Measurements from ENCODE around the gene TAX1BP3. TPM values are rescaled to one million over a fixed set of nuclear protein-coding genes. Genes with fewer than 3 reads are reported as not detected.

Gene TAX1BP3
- total and polyA plus RNA-seq, 2 of the 13 experiments (the other 11 are each of a cell fraction or from before 2014, with no cell fraction given), result 16.7 to 45.1 TPM

- TF ChIP-seq, protein P1, sequence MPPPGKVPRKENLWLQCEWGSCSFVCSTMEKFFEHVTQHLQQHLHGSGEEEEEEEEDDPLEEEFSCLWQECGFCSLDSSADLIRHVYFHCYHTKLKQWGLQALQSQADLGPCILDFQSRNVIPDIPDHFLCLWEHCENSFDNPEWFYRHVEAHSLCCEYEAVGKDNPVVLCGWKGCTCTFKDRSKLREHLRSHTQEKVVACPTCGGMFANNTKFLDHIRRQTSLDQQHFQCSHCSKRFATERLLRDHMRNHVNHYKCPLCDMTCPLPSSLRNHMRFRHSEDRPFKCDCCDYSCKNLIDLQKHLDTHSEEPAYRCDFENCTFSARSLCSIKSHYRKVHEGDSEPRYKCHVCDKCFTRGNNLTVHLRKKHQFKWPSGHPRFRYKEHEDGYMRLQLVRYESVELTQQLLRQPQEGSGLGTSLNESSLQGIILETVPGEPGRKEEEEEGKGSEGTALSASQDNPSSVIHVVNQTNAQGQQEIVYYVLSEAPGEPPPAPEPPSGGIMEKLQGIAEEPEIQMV (CRISPR knock-in tag; IDR thresholded peaks at IDR 0.05; ENCODE audit: low read depth), result no peak
- TF ChIP-seq FOXK1 (CRISPR knock-in tag; IDR thresholded peaks at IDR 0.05; ENCODE audit: borderline replicate concordance, low read depth) (peak; percentile 15; the same call in 1 of the 2 replicates), HCFC1 (IDR thresholded peaks at IDR 0.05; ENCODE audit: low read depth, low read length) (no peak), E2F1 (CRISPR knock-in tag; IDR thresholded peaks at IDR 0.05) (no peak), MXI1 (IDR thresholded peaks at IDR 0.05; ENCODE audit: borderline replicate concordance, low read depth, low read length) (peak; percentile 89; the same call in 1 of the 3 replicates), JUN (CRISPR knock-in tag; IDR thresholded peaks at IDR 0.05) (peak; percentile 83), NONO (IDR thresholded peaks at IDR 0.05) (no peak), NONO (CRISPR knock-in tag; conservative IDR thresholded peaks at IDR 0.05) (no peak), RBFOX2 (IDR thresholded peaks at IDR 0.05; ENCODE audit: low read depth, low read length) (no peak), ZNF747 (CRISPR knock-in tag; IDR thresholded peaks at IDR 0.05; ENCODE audit: borderline replicate concordance) (peak; percentile 42; the same call in 1 of the 2 replicates), CEBPB (IDR thresholded peaks at IDR 0.05; ENCODE audit: borderline replicate concordance, low read depth, low read length) (no peak), ZNF446 (CRISPR knock-in tag; IDR thresholded peaks at IDR 0.05) (peak; percentile 60; the same call in 1 of the 2 replicates), SNRNP70 (IDR thresholded peaks at IDR 0.05; ENCODE audit: low read depth, low read length) (no peak), CENPX (CRISPR knock-in tag; IDR thresholded peaks at IDR 0.05) (no peak), ZNF605 (CRISPR knock-in tag; IDR thresholded peaks at IDR 0.05) (peak; percentile 58; the same call in 1 of the 2 replicates), GPN1 (CRISPR knock-in tag; IDR thresholded peaks at IDR 0.05; ENCODE audit: borderline replicate concordance) (no peak), FOXO4 (CRISPR knock-in tag; conservative IDR thresholded peaks at IDR 0.05) (no peak), ZNF562 (CRISPR knock-in tag; IDR thresholded peaks at IDR 0.05; ENCODE audit: borderline replicate concordance) (no peak), JUNB (CRISPR knock-in tag; IDR thresholded peaks at IDR 0.05; ENCODE audit: borderline replicate concordance) (no peak), PHF20 (CRISPR knock-in tag; IDR thresholded peaks at IDR 0.05) (peak; percentile 80), EZH2 (conservative IDR thresholded peaks at IDR 0.05; ENCODE audit: low read depth, low read length) (no peak), ZNF678 (CRISPR knock-in tag; IDR thresholded peaks at IDR 0.05) (no peak), AGO2 (optimal IDR thresholded peaks at IDR 0.05; ENCODE audit: low read depth, low read length) (no peak), ZNF333 (CRISPR knock-in tag; IDR thresholded peaks at IDR 0.05; ENCODE audit: borderline replicate concordance) (no peak), PAF1 (CRISPR knock-in tag; IDR thresholded peaks at IDR 0.05) (no peak), ZNF607 (CRISPR knock-in tag; IDR thresholded peaks at IDR 0.05; ENCODE audit: borderline replicate concordance) (no peak; the same call in 1 of the 2 replicates), ZNF343 (CRISPR knock-in tag; IDR thresholded peaks at IDR 0.05) (no peak)
Measured at GRCh38 chr17:3667366-3668278, 756 bp downstream of the TAX1BP3 start (continued).
